K562 (cell line): ENCODE results near the gene PHLDB1. TPM values are rescaled to one million over a fixed set of nuclear protein-coding genes. Genes with fewer than 3 reads are reported as not detected.

Experiments used
- CEBPB ChIP-seq: fragments of 450-650 bp; IDR thresholded peaks from 2 replicates; pipeline ENCODE4 v1.6.1; 2016; ENCODE audit warnings: missing genetic modification characterization, missing compliant biosample characterization
- DACH1 ChIP-seq: fragments of 450-650 bp; IDR thresholded peaks from 2 replicates; pipeline ENCODE4 v1.6.1; 2018; ENCODE audit not compliant: partially characterized antibody
- HCFC1 ChIP-seq: IDR thresholded peaks from 2 replicates; pipeline ENCODE4 v1.6.1; 2012; ENCODE audit warnings: low read depth, low read length, improper control_type of control experiment
- MTA3 ChIP-seq: fragments of 450-650 bp; formaldehyde crosslinking; IDR thresholded peaks from 2 replicates; pipeline ENCODE4 v1.6.1; 2017; ENCODE audit warnings: mild to moderate bottlenecking, borderline replicate concordance
- SRF ChIP-seq, 2 experiments: fragments of 250-450, 450-650 bp in 1 of 2; sonication (Bioruptor Pico) in 1 of 2; sonication (generic) in 1 of 2; formaldehyde crosslinking; IDR thresholded peaks; 2 replicates each; pipeline versions ENCODE4 v1.5.0 to v1.5.1; 2020 to 2022; ENCODE audit warnings: mild to moderate bottlenecking in 1 of 2, missing genetic modification reagents in 1 of 2
- TCF3 ChIP-seq: sonication (generic); formaldehyde crosslinking; IDR thresholded peaks from 2 replicates; pipeline ENCODE4 v1.4.0; 2020; ENCODE audit warnings: mild to moderate bottlenecking, missing genetic modification reagents
- ZBTB7A ChIP-seq: IDR thresholded peaks from 2 replicates; pipeline ENCODE4 v1.6.1; 2011; ENCODE audit warnings: low read depth, mild to moderate bottlenecking, low read length, moderate library complexity, borderline replicate concordance; ENCODE audit not compliant: control insufficient read depth
- ZC3H11A ChIP-seq: IDR thresholded peaks from 2 replicates; pipeline ENCODE4 v1.6.1; 2012; ENCODE audit warnings: low read depth, low read length, improper control_type of control experiment
- ZNF41 ChIP-seq: fragments of 250-450 bp; sonication (Bioruptor Pico); conservative IDR thresholded peaks from 2 replicates; pipeline ENCODE4 v1.4.0; 2020; ENCODE audit warnings: mild to moderate bottlenecking
- polyA plus RNA-seq, 8 experiments: library from polyadenylated mRNA; depleted of rRNA in 4 of 8; stranded (reverse) in 5 of 8; unstranded in 3 of 8; fragments of >200 nt; fragmentation: Nextera tagmentation in 2 of 8; fragmentation: Illumina TruSeq in 1 of 8; extraction: Ambion mirVana in 2 of 8; extraction: Trizol in 1 of 8; gene quantifications; 2 replicates each; pipeline versions ENCODE4 v1.2.1 to v1.2.3, GENCODE V29; 2011 to 2014; ENCODE audit warnings: inconsistent platforms in 1 of 8, missing spikeins in 1 of 8
- total RNA-seq, 7 experiments: library from RNA; depleted of rRNA in 6 of 7; stranded (reverse); fragments of >200 nt in 6 of 7; fragmentation: Illumina TruSeq in 2 of 7; extraction: Trizol in 2 of 7; gene quantifications; 2 replicates each; pipeline versions ENCODE4 v1.2.1 to v1.2.3, GENCODE V29; 2011 to 2021; ENCODE audit warnings: low replicate concordance in 1 of 7
- TF ChIP-seq, protein P1 (sequence below): fragments of 450-650 bp; IDR thresholded peaks from 2 replicates; pipeline ENCODE4 v1.6.1; 2017; ENCODE audit warnings: antibody characterized with exemption, mild to moderate bottlenecking
- TF ChIP-seq, protein P2 (sequence below), 2 experiments: IDR thresholded peaks; 2 replicates each; pipeline ENCODE4 v1.6.1; 2012; ENCODE audit warnings: improper control_type of control experiment in 2 of 2, low read depth in 2 of 2, low read length in 2 of 2, borderline replicate concordance in 1 of 2
- TF ChIP-seq, protein P3 (sequence below): sonication (generic); formaldehyde crosslinking; IDR thresholded peaks from 2 replicates; pipeline ENCODE4 v1.8.1; 2023; ENCODE audit warnings: mild to moderate bottlenecking, missing genetic modification reagents
- TF ChIP-seq, protein P4 (sequence below), 2 experiments: fragments of 450-650 bp in 1 of 2; IDR thresholded peaks; 2 replicates each; pipeline ENCODE4 v1.6.1; 2011 to 2017; ENCODE audit warnings: low read depth in 2 of 2, antibody characterized with exemption in 1 of 2, borderline replicate concordance in 1 of 2, low read length in 1 of 2, mild to moderate bottlenecking in 1 of 2, mixed read lengths in 1 of 2; ENCODE audit not compliant: control insufficient read depth in 1 of 2

The PHLDB1 gene
- total and polyA plus RNA-seq, 9 of the 15 experiments (the other 6 are each of a cell fraction or from before 2014, with no cell fraction given): 2.0 to 28.7 (median 16.2) TPM

DNA sequence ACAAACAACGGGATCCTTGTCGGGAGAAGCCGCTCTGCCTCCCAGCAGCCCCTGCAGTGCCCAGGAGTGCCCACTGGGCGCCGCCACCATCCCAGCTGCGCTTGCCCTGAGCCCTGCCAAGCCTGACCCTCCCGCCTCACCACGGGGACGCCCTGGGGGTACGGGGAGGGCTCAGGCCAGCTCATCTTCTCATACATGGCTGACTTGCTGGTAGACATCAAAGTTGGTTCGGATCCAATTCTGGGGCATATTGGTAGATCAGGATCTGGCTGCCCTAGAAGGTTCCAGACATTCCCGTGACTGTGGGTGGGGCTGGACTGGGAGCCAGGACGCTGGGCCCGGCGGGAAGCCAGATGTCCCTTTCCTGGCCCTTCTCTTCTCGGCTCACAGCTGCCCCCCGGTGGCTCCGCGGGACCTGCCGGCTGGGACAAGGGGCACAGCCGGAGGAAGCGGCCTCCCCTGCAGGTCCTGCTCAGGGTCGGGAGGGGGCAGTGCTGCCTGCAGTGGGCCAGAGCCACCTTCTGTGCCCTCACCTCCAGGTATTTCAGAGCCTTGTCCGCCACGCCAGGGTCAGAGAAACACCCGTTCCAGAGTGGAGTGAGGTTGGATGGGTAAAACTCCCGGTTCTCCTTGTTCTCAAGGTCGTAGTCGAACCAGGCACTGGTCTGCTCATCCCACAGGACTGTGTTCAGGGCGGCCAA lies 82.6 kb downstream of the PHLDB1 start (continued):
- TF ChIP-seq, protein P1, sequence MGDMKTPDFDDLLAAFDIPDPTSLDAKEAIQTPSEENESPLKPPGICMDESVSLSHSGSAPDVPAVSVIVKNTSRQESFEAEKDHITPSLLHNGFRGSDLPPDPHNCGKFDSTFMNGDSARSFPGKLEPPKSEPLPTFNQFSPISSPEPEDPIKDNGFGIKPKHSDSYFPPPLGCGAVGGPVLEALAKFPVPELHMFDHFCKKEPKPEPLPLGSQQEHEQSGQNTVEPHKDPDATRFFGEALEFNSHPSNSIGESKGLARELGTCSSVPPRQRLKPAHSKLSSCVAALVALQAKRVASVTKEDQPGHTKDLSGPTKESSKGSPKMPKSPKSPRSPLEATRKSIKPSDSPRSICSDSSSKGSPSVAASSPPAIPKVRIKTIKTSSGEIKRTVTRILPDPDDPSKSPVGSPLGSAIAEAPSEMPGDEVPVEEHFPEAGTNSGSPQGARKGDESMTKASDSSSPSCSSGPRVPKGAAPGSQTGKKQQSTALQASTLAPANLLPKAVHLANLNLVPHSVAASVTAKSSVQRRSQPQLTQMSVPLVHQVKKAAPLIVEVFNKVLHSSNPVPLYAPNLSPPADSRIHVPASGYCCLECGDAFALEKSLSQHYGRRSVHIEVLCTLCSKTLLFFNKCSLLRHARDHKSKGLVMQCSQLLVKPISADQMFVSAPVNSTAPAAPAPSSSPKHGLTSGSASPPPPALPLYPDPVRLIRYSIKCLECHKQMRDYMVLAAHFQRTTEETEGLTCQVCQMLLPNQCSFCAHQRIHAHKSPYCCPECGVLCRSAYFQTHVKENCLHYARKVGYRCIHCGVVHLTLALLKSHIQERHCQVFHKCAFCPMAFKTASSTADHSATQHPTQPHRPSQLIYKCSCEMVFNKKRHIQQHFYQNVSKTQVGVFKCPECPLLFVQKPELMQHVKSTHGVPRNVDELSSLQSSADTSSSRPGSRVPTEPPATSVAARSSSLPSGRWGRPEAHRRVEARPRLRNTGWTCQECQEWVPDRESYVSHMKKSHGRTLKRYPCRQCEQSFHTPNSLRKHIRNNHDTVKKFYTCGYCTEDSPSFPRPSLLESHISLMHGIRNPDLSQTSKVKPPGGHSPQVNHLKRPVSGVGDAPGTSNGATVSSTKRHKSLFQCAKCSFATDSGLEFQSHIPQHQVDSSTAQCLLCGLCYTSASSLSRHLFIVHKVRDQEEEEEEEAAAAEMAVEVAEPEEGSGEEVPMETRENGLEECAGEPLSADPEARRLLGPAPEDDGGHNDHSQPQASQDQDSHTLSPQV: peak; percentile 75
- TF ChIP-seq TCF3 (CRISPR knock-in tag): peak; percentile 49; the same call in 1 of the 2 replicates
- TF ChIP-seq DACH1: peak; percentile 37
- TF ChIP-seq ZNF41: no peak
- TF ChIP-seq, protein P2, sequence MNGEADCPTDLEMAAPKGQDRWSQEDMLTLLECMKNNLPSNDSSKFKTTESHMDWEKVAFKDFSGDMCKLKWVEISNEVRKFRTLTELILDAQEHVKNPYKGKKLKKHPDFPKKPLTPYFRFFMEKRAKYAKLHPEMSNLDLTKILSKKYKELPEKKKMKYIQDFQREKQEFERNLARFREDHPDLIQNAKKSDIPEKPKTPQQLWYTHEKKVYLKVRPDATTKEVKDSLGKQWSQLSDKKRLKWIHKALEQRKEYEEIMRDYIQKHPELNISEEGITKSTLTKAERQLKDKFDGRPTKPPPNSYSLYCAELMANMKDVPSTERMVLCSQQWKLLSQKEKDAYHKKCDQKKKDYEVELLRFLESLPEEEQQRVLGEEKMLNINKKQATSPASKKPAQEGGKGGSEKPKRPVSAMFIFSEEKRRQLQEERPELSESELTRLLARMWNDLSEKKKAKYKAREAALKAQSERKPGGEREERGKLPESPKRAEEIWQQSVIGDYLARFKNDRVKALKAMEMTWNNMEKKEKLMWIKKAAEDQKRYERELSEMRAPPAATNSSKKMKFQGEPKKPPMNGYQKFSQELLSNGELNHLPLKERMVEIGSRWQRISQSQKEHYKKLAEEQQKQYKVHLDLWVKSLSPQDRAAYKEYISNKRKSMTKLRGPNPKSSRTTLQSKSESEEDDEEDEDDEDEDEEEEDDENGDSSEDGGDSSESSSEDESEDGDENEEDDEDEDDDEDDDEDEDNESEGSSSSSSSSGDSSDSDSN (IDR thresholded peaks at IDR 0.05; ENCODE audit: borderline replicate concordance in 1 of 2, low read depth in 2 of 2, low read length in 2 of 2): 0 out of 4 replicates have a peak, but pooled peaks of 1 of the 2 experiments have one; percentile 18
- TF ChIP-seq, protein P3, sequence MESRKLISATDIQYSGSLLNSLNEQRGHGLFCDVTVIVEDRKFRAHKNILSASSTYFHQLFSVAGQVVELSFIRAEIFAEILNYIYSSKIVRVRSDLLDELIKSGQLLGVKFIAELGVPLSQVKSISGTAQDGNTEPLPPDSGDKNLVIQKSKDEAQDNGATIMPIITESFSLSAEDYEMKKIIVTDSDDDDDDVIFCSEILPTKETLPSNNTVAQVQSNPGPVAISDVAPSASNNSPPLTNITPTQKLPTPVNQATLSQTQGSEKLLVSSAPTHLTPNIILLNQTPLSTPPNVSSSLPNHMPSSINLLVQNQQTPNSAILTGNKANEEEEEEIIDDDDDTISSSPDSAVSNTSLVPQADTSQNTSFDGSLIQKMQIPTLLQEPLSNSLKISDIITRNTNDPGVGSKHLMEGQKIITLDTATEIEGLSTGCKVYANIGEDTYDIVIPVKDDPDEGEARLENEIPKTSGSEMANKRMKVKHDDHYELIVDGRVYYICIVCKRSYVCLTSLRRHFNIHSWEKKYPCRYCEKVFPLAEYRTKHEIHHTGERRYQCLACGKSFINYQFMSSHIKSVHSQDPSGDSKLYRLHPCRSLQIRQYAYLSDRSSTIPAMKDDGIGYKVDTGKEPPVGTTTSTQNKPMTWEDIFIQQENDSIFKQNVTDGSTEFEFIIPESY: peak; percentile 93
- peak; percentile 72; the same call in 1 of the 2 replicates for TF ChIP-seq MTA3
- peak in 1 of 2 experiments; percentile 13; a peak in 1 of 4 replicates for TF ChIP-seq SRF (CRISPR knock-in tag; IDR thresholded peaks at IDR 0.05)
- peak; percentile 51; the same call in 1 of the 2 replicates for TF ChIP-seq ZBTB7A
- no peak for TF ChIP-seq CEBPB (tag)
- TF ChIP-seq HCFC1: 0 out of 2 replicates have a peak, but pooled peaks have one; percentile 9
- TF ChIP-seq, protein P4, sequence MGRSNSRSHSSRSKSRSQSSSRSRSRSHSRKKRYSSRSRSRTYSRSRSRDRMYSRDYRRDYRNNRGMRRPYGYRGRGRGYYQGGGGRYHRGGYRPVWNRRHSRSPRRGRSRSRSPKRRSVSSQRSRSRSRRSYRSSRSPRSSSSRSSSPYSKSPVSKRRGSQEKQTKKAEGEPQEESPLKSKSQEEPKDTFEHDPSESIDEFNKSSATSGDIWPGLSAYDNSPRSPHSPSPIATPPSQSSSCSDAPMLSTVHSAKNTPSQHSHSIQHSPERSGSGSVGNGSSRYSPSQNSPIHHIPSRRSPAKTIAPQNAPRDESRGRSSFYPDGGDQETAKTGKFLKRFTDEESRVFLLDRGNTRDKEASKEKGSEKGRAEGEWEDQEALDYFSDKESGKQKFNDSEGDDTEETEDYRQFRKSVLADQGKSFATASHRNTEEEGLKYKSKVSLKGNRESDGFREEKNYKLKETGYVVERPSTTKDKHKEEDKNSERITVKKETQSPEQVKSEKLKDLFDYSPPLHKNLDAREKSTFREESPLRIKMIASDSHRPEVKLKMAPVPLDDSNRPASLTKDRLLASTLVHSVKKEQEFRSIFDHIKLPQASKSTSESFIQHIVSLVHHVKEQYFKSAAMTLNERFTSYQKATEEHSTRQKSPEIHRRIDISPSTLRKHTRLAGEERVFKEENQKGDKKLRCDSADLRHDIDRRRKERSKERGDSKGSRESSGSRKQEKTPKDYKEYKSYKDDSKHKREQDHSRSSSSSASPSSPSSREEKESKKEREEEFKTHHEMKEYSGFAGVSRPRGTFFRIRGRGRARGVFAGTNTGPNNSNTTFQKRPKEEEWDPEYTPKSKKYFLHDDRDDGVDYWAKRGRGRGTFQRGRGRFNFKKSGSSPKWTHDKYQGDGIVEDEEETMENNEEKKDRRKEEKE (IDR thresholded peaks at IDR 0.05; ENCODE audit: borderline replicate concordance in 1 of 2, control insufficient read depth in 1 of 2, low read depth in 2 of 2, low read length in 1 of 2): 0 out of 4 replicates have a peak, but pooled peaks of 1 of the 2 experiments have one; percentile 56
- 0 out of 2 replicates have a peak, but pooled peaks have one; percentile 57 for TF ChIP-seq ZC3H11A
